ENCODE measurements around the gene PHLPP1. TPM values are rescaled to one million over a fixed set of nuclear protein-coding genes. Genes with fewer than 3 reads are reported as not detected.
A peak's percentile ranks its signal among the peaks of the same experiment; 100 is the strongest.

PHLPP1 gene
- total RNA-seq (1 to 10 TPM; 6.3 to 7.8 TPM), polyA plus RNA-seq (under 1 TPM in 1 of 2 donors, not detected in 1; 0.36 TPM)

DNA sequence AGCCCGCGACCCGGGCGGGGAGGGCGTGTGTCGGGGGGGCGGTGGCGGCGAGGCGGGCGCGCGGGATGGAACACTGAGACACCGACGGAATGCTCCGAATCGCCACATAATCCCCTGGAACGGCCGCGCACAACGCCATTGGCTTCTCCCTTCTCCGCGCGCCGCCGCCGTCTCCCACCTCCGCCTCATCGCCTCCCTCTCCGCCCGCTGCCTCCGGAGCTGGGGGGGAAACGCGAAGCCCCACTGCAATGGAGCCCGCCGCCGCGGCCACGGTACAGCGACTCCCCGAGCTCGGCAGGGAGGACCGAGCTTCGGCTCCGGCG is at the start of gene PHLPP1:
PHLPP1 (plus strand) TSS at position 106 of the 323 bp plus-strand sequence; CDS start at position 249, 143 bp downstream.
- intact Hi-C loops (cut with micrococcal nuclease) = loop anchor here (1.0 to 2.0 kb wide), 10 partner anchors 87 to 1255 kb away; partner anchors contain the start of genes PIGN, RELCH, SERPINB8 and VPS4B
- Histone ChIP-seq H3K4me3 (ENCODE audit: low read length in 2 of 2) (peak within 1 kb of the TSS; percentile 32 to 71), H3K36me3 (ENCODE audit: insufficient read depth, low read length) (no peaks in the 10 kb centered on the region), H3K9me3 (ENCODE audit: control insufficient read depth in 1 of 2, low read length in 2 of 2) (no peaks in the 10 kb centered on the region), H3K27ac (ENCODE audit: low read depth, low read length) (peak within 1 kb of the TSS; percentile 76), H3K4me1 (ENCODE audit: insufficient read depth, low read length) (peaks cover 25% of the 10 kb centered on the region), H3K27me3 (ENCODE audit: insufficient read depth, low read length) (no peaks in the 10 kb centered on the region)
- Mint-ChIP-seq H3K27ac (peak within 1 kb of the TSS; percentile 93 to 99 (median 98)), H3K4me1 (peaks cover 19 to 39% (median 24%) of the 10 kb centered on the region in 4 donors), H3K4me3 (peak within 1 kb of the TSS; percentile 87 to 97 (median 92)), H3K36me3 (peaks cover 0 to 8% of the 10 kb centered on the region in 2 donors), H3K9me3 (no peaks in the 10 kb centered on the region), H3K27me3 (no peaks in the 10 kb centered on the region)
- CTCF ChIA-PET (ENCODE audit: partially characterized antibody) = interaction anchor here (0.7 to 3.9 kb wide), 17 partner anchors 9 to 724 kb away, joined by 3 to 39 read pairs (median 4); no protein-coding TSS in a partner anchor
- no peak for DNase-seq
- POLR2A ChIA-PET (ENCODE audit: partially characterized antibody) = interaction anchor here (0.6 to 3.1 kb wide), 14 partner anchors 12 to 822 kb away, joined by 3 to 23 read pairs (median 4); partner anchors contain the start of genes PIGN, RELCH, VPS4B and ZCCHC2

GRCh38 chr18:62669225-62669624 is 46.1 kb upstream of the PHLPP1 start:
- H3K27ac Mint-ChIP-seq = no peak overlapping the region
- POLR2A ChIA-PET (ENCODE audit: partially characterized antibody) = no interaction called here

DNA sequence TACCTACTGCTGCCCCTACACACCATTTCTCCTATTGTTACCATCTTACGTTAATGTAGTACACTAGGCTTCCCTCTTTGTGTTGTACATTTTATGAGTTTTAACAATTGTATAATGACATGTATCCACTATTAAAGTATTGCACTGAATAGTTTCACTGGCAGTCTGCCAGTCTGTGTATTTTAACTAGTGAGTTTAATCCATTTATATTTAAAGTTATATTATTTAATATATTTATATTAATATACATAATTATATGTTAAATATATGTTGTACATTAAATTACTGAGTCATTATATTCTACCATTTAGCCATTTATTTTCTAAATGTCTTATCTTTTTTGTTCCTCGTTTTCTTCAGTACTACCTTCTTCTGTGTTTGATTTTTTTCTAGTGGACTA is 44.8 kb upstream of the PHLPP1 start:
- Histone ChIP-seq H3K36me3 (ENCODE audit: insufficient read depth, low read length) (no peaks in the 10 kb centered on the region), H3K27me3 (ENCODE audit: insufficient read depth, low read length) (no peaks in the 10 kb centered on the region), H3K4me3 (ENCODE audit: low read length in 2 of 2) (no peak overlapping the region), H3K4me1 (ENCODE audit: insufficient read depth, low read length) (no peaks in the 10 kb centered on the region), H3K27ac (ENCODE audit: low read depth, low read length) (no peak overlapping the region), H3K9me3 (ENCODE audit: control insufficient read depth in 1 of 2, low read length in 2 of 2) (no peaks in the 10 kb centered on the region)
- H3K4me3 Mint-ChIP-seq = no peak overlapping the region
- intact Hi-C loops (cut with micrococcal nuclease) = no loop called here
- DNase-seq = no peak
- no peak overlapping the region for H3K27ac Mint-ChIP-seq
- peaks cover 0 to 29% (median 14%) of the 10 kb centered on the region in 8 donors for H3K9me3 Mint-ChIP-seq
- ChIA-PET POLR2A (ENCODE audit: partially characterized antibody) (no interaction called here), CTCF (ENCODE audit: partially characterized antibody) (no interaction called here)
- H3K4me1 Mint-ChIP-seq = no peaks in the 10 kb centered on the region
- H3K36me3 Mint-ChIP-seq = no peaks in the 10 kb centered on the region
- H3K27me3 Mint-ChIP-seq = peaks cover 0 to 1% of the 10 kb centered on the region in 2 donors

More at GRCh38 chr18:62669225-62669624, 46.1 kb upstream of the PHLPP1 start:
- Histone ChIP-seq H3K4me1 (ENCODE audit: insufficient read depth, low read length) (no peaks in the 10 kb centered on the region), H3K36me3 (ENCODE audit: insufficient read depth, low read length) (no peaks in the 10 kb centered on the region), H3K27ac (ENCODE audit: low read depth, low read length) (no peak overlapping the region), H3K4me3 (ENCODE audit: low read length in 2 of 2) (no peak overlapping the region), H3K27me3 (ENCODE audit: insufficient read depth, low read length) (no peaks in the 10 kb centered on the region), H3K9me3 (ENCODE audit: control insufficient read depth in 1 of 2, low read length in 2 of 2) (no peaks in the 10 kb centered on the region)
- CTCF ChIA-PET (ENCODE audit: partially characterized antibody) = no interaction called here
- Mint-ChIP-seq H3K36me3 (no peaks in the 10 kb centered on the region), H3K4me3 (no peak overlapping the region), H3K4me1 (no peaks in the 10 kb centered on the region), H3K27me3 (peaks cover 0 to 1% of the 10 kb centered on the region in 2 donors), H3K9me3 (peaks cover 0 to 23% (median 11%) of the 10 kb centered on the region in 8 donors)
- no peak for DNase-seq
- intact Hi-C loops (cut with micrococcal nuclease) = no loop called here

GRCh38 chr18:62672600-62672999 is 42.7 kb upstream of the PHLPP1 start:
- Histone ChIP-seq H3K4me3 (ENCODE audit: low read length in 2 of 2) (no peak overlapping the region), H3K36me3 (ENCODE audit: insufficient read depth, low read length) (no peaks in the 10 kb centered on the region), H3K9me3 (ENCODE audit: control insufficient read depth in 1 of 2, low read length in 2 of 2) (no peaks in the 10 kb centered on the region), H3K27ac (ENCODE audit: low read depth, low read length) (no peak overlapping the region), H3K4me1 (ENCODE audit: insufficient read depth, low read length) (no peaks in the 10 kb centered on the region), H3K27me3 (ENCODE audit: insufficient read depth, low read length) (no peaks in the 10 kb centered on the region)
- Mint-ChIP-seq H3K9me3 (peaks cover 0 to 29% (median 16%) of the 10 kb centered on the region in 8 donors), H3K27ac (no peak overlapping the region), H3K4me3 (no peak overlapping the region), H3K27me3 (peaks cover 1% of the 10 kb centered on the region in 2 donors), H3K4me1 (no peaks in the 10 kb centered on the region), H3K36me3 (no peaks in the 10 kb centered on the region)
- no peak for DNase-seq
- CTCF ChIA-PET (ENCODE audit: partially characterized antibody) = no interaction called here
- intact Hi-C loops (cut with micrococcal nuclease) = no loop called here
- POLR2A ChIA-PET (ENCODE audit: partially characterized antibody) = no interaction called here

DNA sequence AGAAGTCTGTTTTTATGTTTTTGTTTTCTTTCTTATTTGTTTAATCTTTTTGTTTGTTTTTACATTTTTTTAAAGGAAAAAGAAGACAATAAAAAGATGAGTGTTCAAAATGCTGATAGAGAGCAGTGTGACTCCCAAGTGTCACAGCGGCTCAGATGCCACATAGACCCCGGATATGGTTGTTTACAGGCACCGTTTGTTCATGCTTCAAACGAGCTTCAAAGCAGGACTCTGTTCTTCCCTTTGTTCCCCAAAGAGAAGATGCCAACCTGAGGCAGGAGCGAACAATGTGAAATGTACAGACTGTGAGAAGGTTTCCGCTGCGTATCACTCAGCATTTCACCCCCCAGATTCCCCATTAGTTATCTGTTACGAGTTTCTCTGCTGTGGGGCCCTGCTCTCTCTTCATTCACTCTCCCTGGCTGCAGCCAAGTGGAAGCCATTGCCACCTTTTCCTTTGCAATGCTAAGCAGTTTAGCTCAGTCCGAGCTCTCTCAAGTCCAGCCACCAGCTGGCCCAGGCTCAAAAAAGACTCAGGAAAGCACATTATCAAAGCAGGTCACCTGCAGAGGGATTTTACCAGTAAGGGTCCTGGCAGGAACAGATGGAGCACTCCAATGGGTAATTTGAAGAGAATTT is 36.4 kb upstream of the PHLPP1 start:
- H3K9me3 ChIP-seq (ENCODE audit: control insufficient read depth in 1 of 2, low read length in 2 of 2) = no peaks in the 10 kb centered on the region
- H3K36me3 ChIP-seq (ENCODE audit: insufficient read depth, low read length) = no peaks in the 10 kb centered on the region
- intact Hi-C loops (cut with micrococcal nuclease) = no loop called here
- no peaks in the 10 kb centered on the region for H3K4me1 ChIP-seq (ENCODE audit: insufficient read depth, low read length)
- H3K4me1 Mint-ChIP-seq = no peaks in the 10 kb centered on the region
- no peak overlapping the region for H3K27ac ChIP-seq (ENCODE audit: low read depth, low read length)
- H3K4me3 ChIP-seq (ENCODE audit: low read length in 2 of 2) = no peak overlapping the region
- H3K9me3 Mint-ChIP-seq = peaks cover 0 to 10% (median 4%) of the 10 kb centered on the region in 8 donors
- peaks cover 0 to 1% of the 10 kb centered on the region in 2 donors for H3K27me3 Mint-ChIP-seq
- POLR2A ChIA-PET (ENCODE audit: partially characterized antibody) = no interaction called here
- H3K27ac Mint-ChIP-seq = no peak overlapping the region
- H3K36me3 Mint-ChIP-seq = no peaks in the 10 kb centered on the region
- CTCF ChIA-PET (ENCODE audit: partially characterized antibody) = no interaction called here
- H3K4me3 Mint-ChIP-seq = no peak overlapping the region
- DNase-seq = no peak
- no peaks in the 10 kb centered on the region for H3K27me3 ChIP-seq (ENCODE audit: insufficient read depth, low read length)

DNA sequence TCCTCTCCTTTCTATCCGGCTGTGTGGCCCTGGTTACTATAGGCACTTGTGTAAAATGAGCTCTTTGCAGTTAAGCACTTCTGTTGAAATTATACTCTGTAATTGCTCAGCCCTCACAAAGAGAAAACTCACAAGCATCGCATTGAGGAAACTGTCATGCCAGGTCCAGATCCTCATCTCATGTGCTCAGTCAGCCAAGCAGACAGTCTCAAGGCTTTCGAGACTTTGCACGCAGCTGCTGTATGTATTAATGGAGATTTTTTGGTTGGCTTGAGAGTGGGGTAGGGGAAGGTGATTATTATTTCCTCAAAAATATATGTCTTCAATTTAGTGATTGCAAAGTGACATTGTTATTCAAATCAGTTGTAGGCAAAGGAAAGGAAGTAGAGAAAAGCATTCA is 33.0 kb upstream of the PHLPP1 start:
- Mint-ChIP-seq H3K27ac (no peak overlapping the region), H3K4me1 (no peaks in the 10 kb centered on the region), H3K36me3 (no peaks in the 10 kb centered on the region), H3K9me3 (peaks cover 0 to 8% (median 1%) of the 10 kb centered on the region in 8 donors), H3K4me3 (no peak overlapping the region), H3K27me3 (peaks cover 0 to 5% of the 10 kb centered on the region in 2 donors)
- Histone ChIP-seq H3K27me3 (ENCODE audit: insufficient read depth, low read length) (no peaks in the 10 kb centered on the region), H3K4me1 (ENCODE audit: insufficient read depth, low read length) (no peaks in the 10 kb centered on the region), H3K4me3 (ENCODE audit: low read length in 2 of 2) (no peak overlapping the region), H3K9me3 (ENCODE audit: control insufficient read depth in 1 of 2, low read length in 2 of 2) (no peaks in the 10 kb centered on the region), H3K36me3 (ENCODE audit: insufficient read depth, low read length) (no peaks in the 10 kb centered on the region), H3K27ac (ENCODE audit: low read depth, low read length) (no peak overlapping the region)
- CTCF ChIA-PET (ENCODE audit: partially characterized antibody) = no interaction called here
- intact Hi-C loops (cut with micrococcal nuclease) = no loop called here
- POLR2A ChIA-PET (ENCODE audit: partially characterized antibody) = no interaction called here
- DNase-seq = no peak

- Histone ChIP-seq H3K27ac (ENCODE audit: low read depth, low read length) (no peak overlapping the region), H3K36me3 (ENCODE audit: insufficient read depth, low read length) (no peaks in the 10 kb centered on the region), H3K27me3 (ENCODE audit: insufficient read depth, low read length) (no peaks in the 10 kb centered on the region), H3K9me3 (ENCODE audit: control insufficient read depth in 1 of 2, low read length in 2 of 2) (no peaks in the 10 kb centered on the region), H3K4me1 (ENCODE audit: insufficient read depth, low read length) (no peaks in the 10 kb centered on the region), H3K4me3 (ENCODE audit: low read length in 2 of 2) (no peak overlapping the region)
- Mint-ChIP-seq H3K9me3 (peaks cover 0 to 24% (median 14%) of the 10 kb centered on the region in 8 donors), H3K36me3 (peaks cover 0 to 5% of the 10 kb centered on the region in 2 donors), H3K27me3 (peaks cover 0 to 11% of the 10 kb centered on the region in 2 donors), H3K4me3 (no peak overlapping the region), H3K27ac (no peak overlapping the region), H3K4me1 (no peaks in the 10 kb centered on the region)
- ChIA-PET CTCF (ENCODE audit: partially characterized antibody) (no interaction called here), POLR2A (ENCODE audit: partially characterized antibody) (no interaction called here)
- intact Hi-C loops (cut with micrococcal nuclease) = no loop called here
- no peak for DNase-seq
These were observed 31.4 kb upstream of the PHLPP1 start for GRCh38 chr18:62683935-62684334.
